HFFc6 (cell line): ENCODE measurements around the gene PAEP. TPM values are rescaled to one million over a fixed set of nuclear protein-coding genes. Genes with fewer than 3 reads are reported as not detected.

ENCODE experiments used
- DNase-seq: peaks from one replicate; pipeline ENCODE4 v3.0.0-alpha.2; 2018
- H3K27ac Mint-ChIP-seq: 2 replicates; pipeline ENCODE4 v1.8.0; 2020; ENCODE audit warnings: mild to moderate bottlenecking, mixed read lengths
- H3K27me3 Mint-ChIP-seq: 2 replicates; pipeline ENCODE4 v1.8.0; 2021; ENCODE audit warnings: mild to moderate bottlenecking, moderate library complexity, mixed read lengths; ENCODE audit not compliant: insufficient read depth
- H3K36me3 Mint-ChIP-seq: 2 replicates; pipeline ENCODE4 v1.8.0; 2021; ENCODE audit warnings: low read depth, mixed read lengths
- H3K4me1 Mint-ChIP-seq: 2 replicates; pipeline ENCODE4 v1.8.0; 2020; ENCODE audit warnings: low read depth, mixed read lengths
- H3K4me3 Mint-ChIP-seq: 2 replicates; pipeline ENCODE4 v1.8.0; 2020; ENCODE audit warnings: mild to moderate bottlenecking, moderate library complexity, mixed read lengths
- H3K9me3 Mint-ChIP-seq: 2 replicates; pipeline ENCODE4 v1.8.0; 2020; ENCODE audit warnings: mild to moderate bottlenecking, mixed read lengths
- CTCF ChIP-seq: fragments of 200-600 bp; sonication (generic); IDR thresholded peaks from 2 replicates; pipeline ENCODE4 v1.5.0; 2021; ENCODE audit warnings: antibody characterized with exemption, mild to moderate bottlenecking
- total RNA-seq, 6 experiments: library from RNA; stranded (reverse); fragmentation: NEBNext Ultra II Directional; extraction: Animal tissue kit (Norgen Biotek cat#: 25700); gene quantifications; 2 replicates in 1 of 6; 3 replicates in 5 of 6; pipeline ENCODE4 v1.2.3, GENCODE V29; 2021

The PAEP gene
- total RNA-seq, 6 experiments from 2014 or later, result not detected

GRCh38 chr9:135565141-135565628, 3.6 kb downstream of the PAEP start:
- no peak for DNase-seq
- Mint-ChIP-seq H3K4me3 (no peak overlapping the region), H3K9me3 (peaks cover 16% of the 10 kb centered on the region; the same call in 1 of the 2 replicates), H3K36me3 (no peaks in the 10 kb centered on the region), H3K4me1 (no peaks in the 10 kb centered on the region), H3K27ac (no peak overlapping the region), H3K27me3 (peaks cover 13% of the 10 kb centered on the region)
- TF ChIP-seq CTCF, result no peak

GRCh38 chr9:135565636-135566035, 4.1 kb downstream of the PAEP start:
- peaks cover 13% of the 10 kb centered on the region for H3K27me3 Mint-ChIP-seq
- no peak for TF ChIP-seq CTCF
- no peak for DNase-seq
- peaks cover 16% of the 10 kb centered on the region; the same call in 1 of the 2 replicates for H3K9me3 Mint-ChIP-seq
- H3K4me1 Mint-ChIP-seq, result no peaks in the 10 kb centered on the region
- H3K36me3 Mint-ChIP-seq, result no peaks in the 10 kb centered on the region
- no peak overlapping the region for H3K27ac Mint-ChIP-seq
- no peak overlapping the region for H3K4me3 Mint-ChIP-seq

GRCh38 chr9:135566552-135566951, 5.0 kb downstream of the PAEP start:
- Mint-ChIP-seq H3K4me3 (no peak overlapping the region), H3K9me3 (peaks cover 16% of the 10 kb centered on the region; the same call in 1 of the 2 replicates), H3K27me3 (peaks cover 13% of the 10 kb centered on the region)

GRCh38 chr9:135567311-135567710, 5.8 kb downstream of the PAEP start:
- TF ChIP-seq CTCF, result no peak
- H3K27me3 Mint-ChIP-seq, result peaks cover 13% of the 10 kb centered on the region
- no peak overlapping the region for H3K4me3 Mint-ChIP-seq
- no peaks in the 10 kb centered on the region for H3K4me1 Mint-ChIP-seq
- peaks cover 16% of the 10 kb centered on the region; the same call in 1 of the 2 replicates for H3K9me3 Mint-ChIP-seq
- no peak overlapping the region for H3K27ac Mint-ChIP-seq
- no peaks in the 10 kb centered on the region for H3K36me3 Mint-ChIP-seq
- DNase-seq, result no peak

More at GRCh38 chr9:135566552-135566951, 5.0 kb downstream of the PAEP start:
- Mint-ChIP-seq H3K27ac (no peak overlapping the region), H3K36me3 (no peaks in the 10 kb centered on the region), H3K4me1 (no peaks in the 10 kb centered on the region)
- DNase-seq, result no peak
- no peak for TF ChIP-seq CTCF

GRCh38 chr9:135568026-135568425, 6.5 kb downstream of the PAEP start:
- Mint-ChIP-seq H3K4me3 (no peak overlapping the region), H3K36me3 (no peaks in the 10 kb centered on the region), H3K27me3 (peaks cover 13% of the 10 kb centered on the region), H3K4me1 (no peaks in the 10 kb centered on the region), H3K9me3 (peaks cover 16% of the 10 kb centered on the region; the same call in 1 of the 2 replicates), H3K27ac (no peak overlapping the region)
- DNase-seq, result no peak
- no peak for TF ChIP-seq CTCF
